GM18505 (cell line): Measurements from ENCODE around the gene TMEM213.

Experiments used
- ATAC-seq: cut with Tn5 transposase; IDR thresholded peaks from one replicate; pipeline ENCODE4 v1.9.1; 2021; ENCODE audit not compliant: unreplicated experiment
- POLR2A ChIP-seq: IDR thresholded peaks from 4 replicates; pipeline ENCODE4 v1.6.1; 2011; ENCODE audit warnings: borderline replicate concordance; ENCODE audit not compliant: insufficient read depth, insufficient read length; ENCODE audit errors: extremely low read depth

The TMEM213 gene

GRCh38 chr7:138842111-138842510 lies 44.3 kb downstream of the TMEM213 start:
- no peak for TF ChIP-seq POLR2A
- ATAC-seq: no peak

DNA sequence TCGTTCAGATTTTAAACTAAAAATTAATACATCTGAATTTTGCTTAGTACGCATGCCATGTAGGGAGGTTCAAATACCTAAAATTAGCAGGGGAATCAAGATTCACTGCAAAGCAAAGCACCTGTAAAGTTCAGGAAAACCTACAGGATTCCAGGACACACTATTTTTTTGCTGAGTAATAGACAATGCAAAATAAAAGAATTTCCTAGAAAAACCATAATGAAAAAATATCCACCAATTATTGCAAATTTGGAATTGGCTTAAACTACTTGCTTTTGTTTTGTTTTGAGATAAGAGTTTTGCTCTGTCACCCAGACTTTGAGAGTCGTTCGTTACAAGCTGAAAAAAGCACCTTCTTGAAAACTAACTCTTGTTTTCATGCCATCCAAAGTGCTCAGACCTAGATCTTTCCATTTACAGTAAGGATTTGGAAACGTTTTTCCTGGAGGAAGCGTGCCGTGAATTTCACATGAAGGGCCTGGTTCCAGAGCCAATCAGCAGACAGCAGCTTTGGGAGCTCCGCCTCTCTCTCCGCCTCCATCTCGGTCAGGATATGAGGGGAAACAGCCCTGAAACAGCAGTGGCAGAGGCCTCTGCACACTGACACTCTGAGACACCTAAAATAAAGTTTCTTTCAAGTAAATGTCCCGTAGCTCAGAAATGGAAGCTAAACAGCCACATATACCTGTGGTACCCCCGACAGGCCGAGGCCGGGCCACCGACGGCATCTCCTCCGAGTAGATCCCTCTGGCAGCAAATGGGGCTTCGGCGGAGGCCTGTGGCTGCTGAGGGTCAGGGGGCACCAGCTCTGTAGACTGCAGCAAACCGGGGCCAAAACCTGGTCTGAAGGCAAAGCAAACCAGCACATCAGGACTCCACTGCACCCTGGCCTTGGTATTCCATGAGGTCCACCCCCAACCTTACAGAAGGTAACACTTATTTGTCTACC lies 46.1 kb downstream of the TMEM213 start:
- no peak for ATAC-seq
- no peak for TF ChIP-seq POLR2A

DNA sequence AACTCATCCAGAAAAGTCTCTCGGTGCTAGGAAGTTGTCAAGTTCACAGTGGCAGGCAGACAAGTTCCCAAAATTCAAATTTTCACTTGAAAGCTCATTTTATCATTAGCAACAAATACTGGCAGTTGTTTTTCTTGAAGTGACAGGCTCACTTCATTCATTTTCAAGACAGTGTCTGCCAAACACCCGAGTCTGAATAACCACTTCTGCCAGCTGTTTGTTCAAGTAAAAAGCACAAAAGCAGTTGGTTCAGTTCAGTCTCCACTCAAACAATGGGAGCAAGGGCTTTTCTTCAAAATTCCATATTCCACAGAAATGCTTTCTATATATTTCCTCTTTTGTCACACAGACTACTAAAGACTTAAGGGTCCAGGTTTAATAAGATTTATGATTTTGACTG lies 47.9 kb downstream of the TMEM213 start:
- ATAC-seq: no peak
- no peak for TF ChIP-seq POLR2A

GRCh38 chr7:138848056-138848980 lies 50.5 kb downstream of the TMEM213 start:
- no peak for ATAC-seq
- no peak for TF ChIP-seq POLR2A

GRCh38 chr7:138849701-138850100 lies 51.9 kb downstream of the TMEM213 start:
- no peak for ATAC-seq
- no peak for TF ChIP-seq POLR2A

DNA sequence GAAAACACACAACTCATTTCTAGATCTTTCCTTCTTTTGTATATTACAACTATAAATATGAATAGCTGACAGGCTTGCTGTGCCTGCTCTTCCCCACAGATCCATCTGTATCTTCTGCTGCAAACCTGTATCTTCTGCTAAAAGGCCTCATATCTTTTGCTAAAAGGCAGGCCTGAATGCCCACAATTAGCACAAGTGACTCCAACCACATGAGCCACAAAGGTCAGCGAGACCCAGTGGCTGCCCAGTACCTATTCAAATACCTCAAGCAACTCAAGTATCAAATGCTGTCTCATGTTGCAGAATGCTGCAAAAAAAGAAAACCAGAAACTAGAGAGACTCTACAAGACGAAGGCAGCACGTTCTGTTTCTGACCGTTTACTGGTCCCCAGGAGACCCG lies 54.7 kb downstream of the TMEM213 start:
- TF ChIP-seq POLR2A: no peak
- no peak for ATAC-seq

DNA sequence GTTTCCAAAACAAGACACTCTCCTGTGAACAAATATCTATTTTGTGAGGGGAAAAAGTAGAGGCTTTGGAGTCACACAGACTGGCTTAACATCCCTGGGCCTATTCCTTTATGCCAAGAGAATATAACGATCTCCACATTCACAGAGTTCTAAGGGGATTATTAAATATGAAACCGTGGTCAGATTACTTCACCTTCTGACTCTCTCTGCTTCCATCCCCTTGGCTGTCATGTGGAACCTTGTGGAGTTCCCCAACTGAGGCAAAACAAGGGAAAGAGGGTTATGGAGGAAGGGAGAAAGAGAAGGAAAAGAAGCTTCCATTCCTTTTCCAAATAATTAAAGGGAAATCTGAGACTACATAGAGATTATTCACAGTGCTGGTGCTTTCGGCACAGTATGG lies 55.7 kb downstream of the TMEM213 start:
- no peak for ATAC-seq
- TF ChIP-seq POLR2A: no peak

DNA sequence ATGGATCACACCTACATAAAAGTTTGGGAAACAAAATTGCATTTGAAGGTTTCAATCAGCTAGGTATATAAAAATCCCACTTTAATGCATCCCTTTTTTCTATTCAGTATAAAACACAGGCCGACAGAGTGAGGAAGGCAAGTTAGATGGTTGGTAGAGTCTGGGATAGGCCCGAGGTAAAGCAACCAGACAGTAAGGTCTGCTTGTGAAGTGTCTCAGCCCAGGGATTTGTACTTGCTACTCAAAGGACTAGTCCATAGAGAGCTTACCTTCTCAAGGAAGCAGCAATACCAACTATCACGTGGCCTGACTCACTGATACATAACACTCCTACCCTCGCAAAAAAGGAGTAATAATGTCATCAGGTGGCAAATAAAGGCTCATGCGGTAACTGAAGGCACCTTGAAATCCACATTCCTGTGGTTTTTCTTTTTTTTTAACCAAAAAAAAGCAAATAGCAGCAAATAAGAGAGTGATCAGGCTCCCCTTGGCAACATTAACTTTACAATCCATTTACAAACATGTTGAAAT lies 56.4 kb downstream of the TMEM213 start:
- ATAC-seq: no peak
- no peak for TF ChIP-seq POLR2A

GRCh38 chr7:138857728-138858127 lies 59.9 kb downstream of the TMEM213 start:
- ATAC-seq: no peak
- no peak for TF ChIP-seq POLR2A

DNA sequence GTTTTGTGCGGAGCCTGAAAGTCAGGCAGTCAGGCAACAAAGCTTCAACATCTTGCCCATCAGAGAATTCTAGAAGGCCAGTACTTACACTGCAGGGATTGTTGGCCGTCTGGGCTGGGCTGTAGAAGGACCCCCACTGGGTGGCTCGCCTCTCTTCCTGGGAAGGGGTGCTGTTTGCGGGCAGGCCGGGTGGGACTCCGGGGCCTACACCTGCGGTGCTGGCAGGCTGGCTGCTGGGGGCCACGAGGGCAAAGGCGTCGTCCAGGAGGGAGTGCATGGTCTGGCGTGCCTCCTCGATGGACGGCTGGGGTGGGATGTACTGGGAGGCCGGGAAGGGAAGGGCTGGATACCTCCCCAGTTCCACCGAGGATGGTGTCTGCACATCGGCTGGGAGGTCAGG lies 63.3 kb downstream of the TMEM213 start:
- no peak for TF ChIP-seq POLR2A

GRCh38 chr7:138863931-138864330 lies 66.1 kb downstream of the TMEM213 start:
- no peak for TF ChIP-seq POLR2A
- no peak for ATAC-seq

More for the DNA sequence above, 63.3 kb downstream of the TMEM213 start:
- no peak for ATAC-seq

GRCh38 chr7:138864667-138865066 lies 66.9 kb downstream of the TMEM213 start:
- ATAC-seq: no peak
- TF ChIP-seq POLR2A: no peak

DNA sequence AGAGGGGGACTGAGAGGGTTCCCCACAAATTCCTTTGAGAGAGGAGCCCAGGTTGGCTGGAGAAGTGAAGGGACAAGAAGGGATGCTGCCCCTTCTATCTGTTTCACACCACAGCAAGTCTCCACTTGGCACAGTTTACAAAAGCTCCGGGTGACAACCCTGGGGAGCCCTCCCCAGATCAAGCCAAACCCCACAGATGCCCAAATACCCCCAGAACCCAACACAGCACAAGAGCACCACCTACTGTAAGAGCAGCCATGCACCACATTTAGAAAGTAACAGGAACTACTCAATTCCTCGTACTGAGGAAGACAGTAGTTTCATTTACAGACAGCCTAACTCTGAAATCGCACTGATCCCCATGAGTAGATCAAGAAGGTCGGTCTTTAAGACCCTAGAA lies 68.0 kb downstream of the TMEM213 start:
- ATAC-seq: no peak
- TF ChIP-seq POLR2A: no peak

- no peak for ATAC-seq
- TF ChIP-seq POLR2A: no peak
Observed at GRCh38 chr7:138866353-138866752, 68.6 kb downstream of the TMEM213 start.

DNA sequence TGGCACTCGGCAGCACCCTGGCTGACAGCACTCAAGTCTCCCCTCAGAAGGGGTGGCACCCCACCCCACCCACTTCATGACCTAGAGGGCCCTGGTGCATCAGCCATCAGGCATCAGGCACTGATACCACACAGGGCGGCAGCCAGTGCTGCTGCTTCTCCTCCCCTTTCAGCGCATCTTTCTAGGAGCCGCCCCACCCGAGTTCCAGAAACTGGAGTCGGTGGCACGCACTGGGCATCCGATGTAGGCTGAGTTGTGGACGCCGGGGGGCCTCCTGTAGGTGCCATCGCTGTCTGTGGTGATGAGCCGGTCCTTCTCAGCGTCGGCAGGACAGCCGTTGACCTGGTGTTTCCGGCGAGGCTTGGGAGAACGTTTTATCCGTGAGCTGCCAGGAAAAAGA lies 70.0 kb downstream of the TMEM213 start:
- TF ChIP-seq POLR2A: no peak
- no peak for ATAC-seq
